Suprapubic skin (tissue), 4 donors: Measurements from ENCODE around the gene CROCC2.

Experiments used
- EP300 ChIP-seq: sonication (generic); formaldehyde crosslinking; IDR thresholded peaks from one replicate; pipeline ENCODE4 v1.6.1; 2017; ENCODE audit warnings: antibody characterized with exemption
- POLR2A ChIP-seq, 2 donors: fragments of 450-650 bp; IDR thresholded peaks; one replicate each; pipeline ENCODE4 v1.6.1; 2017; ENCODE audit warnings: antibody characterized with exemption in 2 of 2, mild to moderate bottlenecking in 2 of 2, moderate library complexity in 2 of 2
- POLR2AphosphoS5 ChIP-seq, 3 donors: sonication (generic); formaldehyde crosslinking; IDR thresholded peaks; one replicate each; pipeline ENCODE4 v1.6.1; 2017; ENCODE audit warnings: antibody characterized with exemption in 3 of 3
- TF ChIP-seq, protein P1 (sequence below), 2 donors: fragments of 200-600 bp in 1 of 2; fragments of 450-650 bp in 1 of 2; sonication (generic) in 1 of 2; IDR thresholded peaks; one replicate each; pipeline ENCODE4 v1.5.1; 2016 to 2019; ENCODE audit warnings: antibody characterized with exemption in 2 of 2, mild to moderate bottlenecking in 1 of 2, moderate library complexity in 1 of 2

DNA sequence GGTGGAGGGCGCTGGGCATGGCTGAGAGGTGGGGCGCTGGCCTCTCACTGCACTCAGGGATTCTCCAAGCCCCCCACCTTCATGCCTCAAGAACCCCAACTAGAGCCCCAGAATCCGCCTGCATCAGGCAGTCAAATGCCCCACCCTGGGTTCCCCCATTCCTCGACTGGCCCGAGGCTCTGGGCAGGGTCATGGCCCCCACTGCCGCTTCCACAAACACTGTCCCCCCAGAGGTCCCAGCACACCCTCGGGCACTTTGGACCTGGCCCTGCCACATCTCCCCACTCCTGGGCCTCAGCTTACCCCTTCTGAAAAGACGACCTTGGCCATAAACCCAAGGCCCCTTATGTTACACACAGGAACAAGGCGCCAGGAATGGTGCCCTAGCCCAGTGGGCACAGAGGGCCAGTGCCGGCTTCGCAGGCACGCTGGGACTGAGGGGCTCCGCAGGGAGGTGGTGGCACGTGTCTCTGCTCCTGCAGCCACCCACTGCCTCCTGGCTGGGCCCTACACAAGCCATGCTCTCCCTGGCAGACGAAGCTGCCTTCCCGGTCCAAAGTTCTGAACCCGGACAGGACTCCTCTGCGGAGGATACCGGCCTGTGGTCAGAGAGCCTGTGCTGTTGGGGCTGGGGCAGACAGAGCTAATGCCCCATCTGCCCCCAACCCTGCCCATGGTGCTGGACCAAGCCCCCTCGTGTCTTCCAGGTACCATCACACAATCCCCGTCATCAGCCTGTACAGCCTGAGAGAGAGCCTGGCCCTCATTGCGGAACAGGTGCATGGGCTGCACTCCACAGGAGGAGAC, 30.7 kb upstream of the CROCC2 start:
- TF ChIP-seq, protein P1, sequence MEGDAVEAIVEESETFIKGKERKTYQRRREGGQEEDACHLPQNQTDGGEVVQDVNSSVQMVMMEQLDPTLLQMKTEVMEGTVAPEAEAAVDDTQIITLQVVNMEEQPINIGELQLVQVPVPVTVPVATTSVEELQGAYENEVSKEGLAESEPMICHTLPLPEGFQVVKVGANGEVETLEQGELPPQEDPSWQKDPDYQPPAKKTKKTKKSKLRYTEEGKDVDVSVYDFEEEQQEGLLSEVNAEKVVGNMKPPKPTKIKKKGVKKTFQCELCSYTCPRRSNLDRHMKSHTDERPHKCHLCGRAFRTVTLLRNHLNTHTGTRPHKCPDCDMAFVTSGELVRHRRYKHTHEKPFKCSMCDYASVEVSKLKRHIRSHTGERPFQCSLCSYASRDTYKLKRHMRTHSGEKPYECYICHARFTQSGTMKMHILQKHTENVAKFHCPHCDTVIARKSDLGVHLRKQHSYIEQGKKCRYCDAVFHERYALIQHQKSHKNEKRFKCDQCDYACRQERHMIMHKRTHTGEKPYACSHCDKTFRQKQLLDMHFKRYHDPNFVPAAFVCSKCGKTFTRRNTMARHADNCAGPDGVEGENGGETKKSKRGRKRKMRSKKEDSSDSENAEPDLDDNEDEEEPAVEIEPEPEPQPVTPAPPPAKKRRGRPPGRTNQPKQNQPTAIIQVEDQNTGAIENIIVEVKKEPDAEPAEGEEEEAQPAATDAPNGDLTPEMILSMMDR (IDR thresholded peaks at IDR 0.05) = no peak
- TF ChIP-seq POLR2AphosphoS5 (IDR thresholded peaks at IDR 0.05) (no peak), EP300 (no peak), POLR2A (IDR thresholded peaks at IDR 0.05) (no peak)
